OCI-LY1 (cell line): ENCODE measurements around the gene TMEM62.
"Not testable (repeated sequence)": the region's sequence is repeated elsewhere in the genome, so short reads cannot be mapped to it uniquely, and the experiment has no call there.

Source experiments
- EZH2 ChIP-seq: fragments of 200-600 bp; sonication (generic), shearing (Covaris generic); IDR thresholded peaks from 2 replicates; pipeline ENCODE4 v1.8.0; 2017; ENCODE audit warnings: borderline replicate concordance, mixed run types, mild to moderate bottlenecking, antibody characterized with exemption, low read length, moderate library complexity, mixed read lengths
- TF ChIP-seq, protein P1 (sequence below): fragments of 200-600 bp; sonication (generic), shearing (Covaris generic); IDR thresholded peaks from 2 replicates; pipeline ENCODE4 v1.5.1; 2017; ENCODE audit warnings: mild to moderate bottlenecking, antibody characterized with exemption, low read length, moderate library complexity, mixed read lengths

DNA sequence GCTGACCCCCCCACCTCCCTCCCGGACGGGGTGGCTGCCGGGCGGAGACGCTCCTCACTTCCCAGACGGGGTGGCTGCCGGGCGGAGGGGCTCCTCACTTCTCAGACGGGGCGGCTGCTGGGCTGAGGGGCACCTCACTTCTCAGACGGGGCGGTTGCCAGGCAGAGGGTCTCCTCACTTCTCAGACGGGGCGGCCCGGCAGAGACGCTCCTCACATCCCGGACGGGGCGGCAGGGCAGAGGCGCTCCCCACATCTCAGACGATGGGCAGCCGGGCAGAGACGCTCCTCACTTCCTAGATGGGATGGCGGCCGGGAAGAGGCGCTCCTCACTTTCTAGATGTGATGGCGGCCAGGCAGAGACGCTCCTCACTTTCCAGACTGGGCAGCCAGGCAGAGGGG, 33.9 kb downstream of the TMEM62 start:
- TF ChIP-seq, protein P1, sequence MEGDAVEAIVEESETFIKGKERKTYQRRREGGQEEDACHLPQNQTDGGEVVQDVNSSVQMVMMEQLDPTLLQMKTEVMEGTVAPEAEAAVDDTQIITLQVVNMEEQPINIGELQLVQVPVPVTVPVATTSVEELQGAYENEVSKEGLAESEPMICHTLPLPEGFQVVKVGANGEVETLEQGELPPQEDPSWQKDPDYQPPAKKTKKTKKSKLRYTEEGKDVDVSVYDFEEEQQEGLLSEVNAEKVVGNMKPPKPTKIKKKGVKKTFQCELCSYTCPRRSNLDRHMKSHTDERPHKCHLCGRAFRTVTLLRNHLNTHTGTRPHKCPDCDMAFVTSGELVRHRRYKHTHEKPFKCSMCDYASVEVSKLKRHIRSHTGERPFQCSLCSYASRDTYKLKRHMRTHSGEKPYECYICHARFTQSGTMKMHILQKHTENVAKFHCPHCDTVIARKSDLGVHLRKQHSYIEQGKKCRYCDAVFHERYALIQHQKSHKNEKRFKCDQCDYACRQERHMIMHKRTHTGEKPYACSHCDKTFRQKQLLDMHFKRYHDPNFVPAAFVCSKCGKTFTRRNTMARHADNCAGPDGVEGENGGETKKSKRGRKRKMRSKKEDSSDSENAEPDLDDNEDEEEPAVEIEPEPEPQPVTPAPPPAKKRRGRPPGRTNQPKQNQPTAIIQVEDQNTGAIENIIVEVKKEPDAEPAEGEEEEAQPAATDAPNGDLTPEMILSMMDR, result not testable (repeated sequence)
- not testable (repeated sequence) for TF ChIP-seq EZH2
